Adipose tissue (tissue), 3 donors: ENCODE measurements around the gene DNAL4. TPM values are rescaled to one million over a fixed set of nuclear protein-coding genes. Genes with fewer than 3 reads are reported as not detected.

Source experiments
- H3K27ac ChIP-seq: one replicate; pipeline ENCODE4 v1.5.1; 2013; ENCODE audit warnings: low read depth, low read length
- WGBS, 3 donors: extraction: QIAGEN DNeasy Blood & Tissue Kit; methylation state at CpG; one replicate each; pipeline ENCODE4 v1.1.7; 2013; 5-methylcytosine and 5-hydroxymethylcytosine counted together
- polyA plus RNA-seq, 3 donors: library from polyadenylated mRNA; stranded (reverse); fragments of 200-250 nt; gene quantifications; one replicate each; pipeline ENCODE4 v1.2.3, GENCODE V29; 2013
- donor health status: healthy with polysubstance abuse.
- donor health status: Bipolar disorder and iron deficiency.
- donor health status: healthy.

The DNAL4 gene
- polyA plus RNA-seq, 3 donors, result 11.6 to 16.0 (median 14.2) TPM

- H3K27ac ChIP-seq, result no peak overlapping the region
- WGBS, 3 donors, result 73 to 87% (median 76%) methylated on average over 15 of the region's 15 CpGs
These were observed 58.3 kb downstream of the DNAL4 start for GRCh38 chr22:38735465-38736256.

GRCh38 chr22:38735126-38735464, 58.8 kb downstream of the DNAL4 start:
- no peak overlapping the region for H3K27ac ChIP-seq

GRCh38 chr22:38734421-38735100, 59.4 kb downstream of the DNAL4 start:
- H3K27ac ChIP-seq, result no peak overlapping the region
- WGBS, 3 donors, result 87 to 92% (median 88%) methylated on average over 13 of the region's 13 CpGs

More at GRCh38 chr22:38735126-38735464, 58.8 kb downstream of the DNAL4 start:
- WGBS, 3 donors, result 95 to 98% (median 95%) methylated on average over 6 to 7 of the region's 7 CpGs

- no peak overlapping the region for H3K27ac ChIP-seq
- 22 to 65% (median 62%) methylated on average over 8 of the region's 8 CpGs for WGBS, 3 donors
These were observed 60.1 kb downstream of the DNAL4 start for GRCh38 chr22:38733724-38734381.

- WGBS, 3 donors, result 23 to 42% (median 39%) methylated on average over 4 of the region's 4 CpGs
- no peak overlapping the region for H3K27ac ChIP-seq
These were observed 60.6 kb downstream of the DNAL4 start for GRCh38 chr22:38733329-38733723.

GRCh38 chr22:38732251-38732815, 61.6 kb downstream of the DNAL4 start:
- WGBS, 3 donors, result 36 to 84% (median 80%) methylated on average over 13 of the region's 13 CpGs
- H3K27ac ChIP-seq, result no peak overlapping the region

- WGBS, 3 donors, result 65 to 91% (median 88%) methylated on average over 6 of the region's 6 CpGs
- no peak overlapping the region for H3K27ac ChIP-seq
These were observed 62.2 kb downstream of the DNAL4 start for GRCh38 chr22:38731703-38732161.

GRCh38 chr22:38730411-38730871, 63.5 kb downstream of the DNAL4 start:
- WGBS, 3 donors, result 90 to 98% (median 95%) methylated on average over 13 of the region's 13 CpGs
- H3K27ac ChIP-seq, result no peak overlapping the region

GRCh38 chr22:38729946-38730345, 64.0 kb downstream of the DNAL4 start:
- 86 to 95% (median 89%) methylated on average over 6 of the region's 6 CpGs for WGBS, 3 donors
- H3K27ac ChIP-seq, result no peak overlapping the region

- no peak overlapping the region for H3K27ac ChIP-seq
- 88 to 91% (median 90%) methylated on average over 18 of the region's 18 CpGs for WGBS, 3 donors
These were observed 64.8 kb downstream of the DNAL4 start for GRCh38 chr22:38728871-38729796.

Other genes with a start within 250 kb of the DNAL4 start
- 10 to 100 TPM in 1 of 3 donors, under 1 TPM in 2; 0.16 to 18.2 (median 0.23) TPM for gene DMC1, start 224.0 kb downstream of the DNAL4 start, polyA plus RNA-seq
- under 1 TPM in 2 of 3 donors, not detected in 1; 0.04 to 0.15 TPM for gene FAM227A, start 137.8 kb downstream of the DNAL4 start, polyA plus RNA-seq
- 10 to 100 TPM; 22.8 to 69.5 (median 23.6) TPM for gene CBY1, start 137.5 kb downstream of the DNAL4 start, polyA plus RNA-seq
- 10 to 100 TPM; 18.6 to 48.8 (median 39.9) TPM for gene TOMM22, start 112.2 kb downstream of the DNAL4 start, polyA plus RNA-seq
- gene JOSD1, start 93.2 kb downstream of the DNAL4 start, polyA plus RNA-seq, result 10 to 100 TPM; 22.5 to 37.8 (median 34.1) TPM
- 10 to 100 TPM; 13.2 to 20.9 (median 13.9) TPM for gene GTPBP1, start 88.2 kb downstream of the DNAL4 start, polyA plus RNA-seq
- 100 to 1,000 TPM in 1 of 3 donors, 10 to 100 TPM in 2; 76.8 to 218 (median 76.9) TPM for gene SUN2, start 38.1 kb downstream of the DNAL4 start, polyA plus RNA-seq
- gene NPTXR, start 49.9 kb upstream of the DNAL4 start, polyA plus RNA-seq, result 1 to 10 TPM; 2.7 to 3.6 (median 2.7) TPM
- gene CBX6, start 78.1 kb upstream of the DNAL4 start, polyA plus RNA-seq, result 10 to 100 TPM in 2 of 3 donors, 1 to 10 TPM in 1; 9.6 to 26.3 (median 14.9) TPM
- 10 to 100 TPM in 2 of 3 donors, under 1 TPM in 1; 0.46 to 22.4 (median 16.5) TPM for gene APOBEC3A, start 163.5 kb upstream of the DNAL4 start, polyA plus RNA-seq
- 1 to 10 TPM in 1 of 3 donors, under 1 TPM in 2; 0.22 to 1.4 (median 0.59) TPM for gene APOBEC3B, start 188.2 kb upstream of the DNAL4 start, polyA plus RNA-seq
- 10 to 100 TPM in 1 of 3 donors, 1 to 10 TPM in 2; 3.7 to 21.0 (median 6.5) TPM for gene APOBEC3C, start 220.1 kb upstream of the DNAL4 start, polyA plus RNA-seq
- 1 to 10 TPM in 1 of 3 donors, under 1 TPM in 2; 0.43 to 2.5 (median 0.62) TPM for gene APOBEC3D, start 227.0 kb upstream of the DNAL4 start, polyA plus RNA-seq
- 1 to 10 TPM in 2 of 3 donors, under 1 TPM in 1; 0.94 to 1.7 (median 1.6) TPM for gene APOBEC3F, start 246.7 kb upstream of the DNAL4 start, polyA plus RNA-seq